ENCODE data around the gene CACNB4.

CACNB4 gene

DNA sequence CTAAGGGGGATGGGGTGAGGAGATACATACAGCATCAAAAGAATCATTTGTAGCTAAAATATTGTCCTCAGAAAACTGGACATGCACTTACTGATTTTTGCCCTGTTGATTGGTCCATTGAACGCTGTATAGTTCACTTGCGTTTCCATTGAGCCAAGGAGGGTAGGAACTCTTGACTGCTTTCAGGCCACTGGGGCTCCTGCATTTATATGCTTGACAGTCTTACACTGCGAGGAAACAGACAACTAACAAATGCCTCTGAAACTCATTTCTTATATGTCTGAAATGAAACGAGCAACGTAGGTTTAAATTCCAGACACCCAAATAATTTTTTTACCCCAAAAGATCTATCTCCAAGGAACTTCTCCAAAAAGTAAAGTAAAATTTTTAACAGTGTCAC is 312.8 kb downstream of the CACNB4 start:
- no peak for DNase-seq (ENCODE audit: low spot score)

- DNase-seq (ENCODE audit: low spot score) = no peak
Measured at GRCh38 chr2:151783133-151783520, 315.7 kb downstream of the CACNB4 start.
